AG20443 (cell line): ENCODE results near the gene HLA-DPB1.
"Not testable (repeated sequence)": the region's sequence is repeated elsewhere in the genome, so short reads cannot be mapped to it uniquely, and the experiment has no call there.

Experiments
- DNase-seq: peaks from one replicate; pipeline ENCODE4 v3.0.0; 2012; ENCODE audit warnings: low spot score, mixed read lengths

HLA-DPB1 gene

GRCh38 chr6:33071569-33071968, 4.2 kb upstream of the HLA-DPB1 start:
- no peak for DNase-seq

GRCh38 chr6:33072508-33073100, 3.2 kb upstream of the HLA-DPB1 start:
- no peak for DNase-seq

DNA sequence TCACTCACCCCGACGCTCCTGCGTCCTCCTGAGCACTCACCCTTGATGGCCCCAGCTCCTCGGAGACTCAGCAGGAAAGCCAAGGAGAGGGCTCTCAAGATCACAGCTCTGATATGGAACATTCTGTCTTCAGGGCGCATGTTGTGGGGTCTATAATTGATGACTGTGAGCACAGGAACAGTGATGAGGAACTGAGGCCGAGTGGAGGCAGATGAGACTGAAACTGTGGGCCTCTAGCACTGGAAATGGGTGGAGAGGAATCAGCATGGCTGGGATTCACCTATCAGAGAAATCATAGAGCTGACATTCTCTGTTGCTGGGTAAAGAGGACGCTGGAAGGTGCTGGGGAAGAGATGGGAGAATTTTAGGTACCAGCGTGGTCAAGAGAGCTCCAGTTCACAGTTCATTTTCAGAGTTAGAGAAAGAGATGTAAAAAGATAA, 2.3 kb upstream of the HLA-DPB1 start, which contains the start of gene HLA-DPA1:
HLA-DPA1 (minus strand) TSS at position 219 of the 441 bp plus-strand sequence.
- peak; percentile 75 for DNase-seq

DNA sequence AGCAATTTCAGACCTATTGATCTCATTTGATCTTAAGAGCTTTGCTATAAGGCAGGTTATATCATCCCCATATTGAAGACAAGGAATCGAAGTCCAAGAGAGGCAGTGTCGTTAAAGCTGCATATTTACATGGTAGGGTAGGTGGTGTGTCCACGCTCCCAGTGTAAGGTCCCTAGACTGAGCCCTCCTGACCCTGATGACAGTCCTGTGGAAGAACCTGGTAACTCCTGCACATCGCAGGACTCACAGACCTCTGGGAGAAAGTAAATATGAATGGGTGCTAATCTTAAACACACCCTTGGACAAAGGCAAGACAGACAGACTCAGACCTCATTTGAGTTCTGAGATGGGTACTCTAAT, 602 bp upstream of the HLA-DPB1 start:
- DNase-seq: no peak

GRCh38 chr6:33076406-33076934, 680 bp downstream of the HLA-DPB1 start:
- no peak for DNase-seq

- DNase-seq: no peak
Observed at GRCh38 chr6:33077908-33078307, 2.1 kb downstream of the HLA-DPB1 start.

GRCh38 chr6:33078442-33078841, 2.7 kb downstream of the HLA-DPB1 start:
- no peak for DNase-seq

DNA sequence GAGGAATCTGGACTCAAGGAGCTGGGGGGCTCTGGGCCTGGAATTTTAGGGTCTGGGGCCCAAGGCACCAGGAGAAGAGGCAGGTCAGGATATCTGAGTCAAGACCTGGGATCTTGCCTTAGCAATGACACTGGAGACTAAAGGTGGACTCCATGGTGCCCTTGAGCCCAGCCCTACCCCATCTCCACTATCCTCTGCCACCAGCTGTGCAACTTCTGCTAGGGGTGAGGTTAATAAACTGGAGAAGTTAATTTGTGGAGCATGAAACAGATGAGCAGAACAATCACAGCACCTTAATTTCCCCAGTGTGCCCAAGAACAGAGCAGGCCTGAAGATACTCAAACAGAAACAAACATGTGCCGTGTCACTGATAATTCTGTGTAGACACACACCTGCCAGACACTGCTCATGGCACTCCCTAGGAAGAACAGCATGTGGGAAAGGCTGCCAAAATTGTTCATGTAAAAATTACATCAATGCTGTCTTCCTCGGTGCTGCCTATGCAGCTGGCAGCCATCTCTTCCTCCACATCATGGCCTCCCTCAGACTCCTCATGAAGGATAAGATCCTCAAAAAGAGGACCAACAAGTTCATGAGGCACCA, 3.2 kb downstream of the HLA-DPB1 start:
- DNase-seq: no peak

DNA sequence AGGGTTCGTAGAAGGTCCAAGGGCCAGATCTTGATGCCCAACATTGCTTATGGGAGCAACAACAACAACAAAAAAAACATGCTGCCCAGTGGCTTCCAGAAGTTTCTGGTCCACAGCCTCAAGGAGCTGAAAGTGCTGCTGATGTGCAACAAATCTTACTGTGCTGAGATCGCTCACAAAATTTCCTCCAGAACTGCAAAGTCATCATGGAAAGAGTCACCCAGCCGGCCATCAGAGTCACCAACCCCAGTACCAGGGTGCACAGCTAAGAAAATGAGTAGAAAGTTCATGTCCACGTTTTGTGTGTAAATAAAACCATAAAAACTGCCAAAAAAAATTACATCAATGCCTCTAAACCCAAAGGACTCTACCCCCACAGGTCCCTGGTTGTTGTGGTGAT, 3.8 kb downstream of the HLA-DPB1 start:
- DNase-seq: no peak

DNA sequence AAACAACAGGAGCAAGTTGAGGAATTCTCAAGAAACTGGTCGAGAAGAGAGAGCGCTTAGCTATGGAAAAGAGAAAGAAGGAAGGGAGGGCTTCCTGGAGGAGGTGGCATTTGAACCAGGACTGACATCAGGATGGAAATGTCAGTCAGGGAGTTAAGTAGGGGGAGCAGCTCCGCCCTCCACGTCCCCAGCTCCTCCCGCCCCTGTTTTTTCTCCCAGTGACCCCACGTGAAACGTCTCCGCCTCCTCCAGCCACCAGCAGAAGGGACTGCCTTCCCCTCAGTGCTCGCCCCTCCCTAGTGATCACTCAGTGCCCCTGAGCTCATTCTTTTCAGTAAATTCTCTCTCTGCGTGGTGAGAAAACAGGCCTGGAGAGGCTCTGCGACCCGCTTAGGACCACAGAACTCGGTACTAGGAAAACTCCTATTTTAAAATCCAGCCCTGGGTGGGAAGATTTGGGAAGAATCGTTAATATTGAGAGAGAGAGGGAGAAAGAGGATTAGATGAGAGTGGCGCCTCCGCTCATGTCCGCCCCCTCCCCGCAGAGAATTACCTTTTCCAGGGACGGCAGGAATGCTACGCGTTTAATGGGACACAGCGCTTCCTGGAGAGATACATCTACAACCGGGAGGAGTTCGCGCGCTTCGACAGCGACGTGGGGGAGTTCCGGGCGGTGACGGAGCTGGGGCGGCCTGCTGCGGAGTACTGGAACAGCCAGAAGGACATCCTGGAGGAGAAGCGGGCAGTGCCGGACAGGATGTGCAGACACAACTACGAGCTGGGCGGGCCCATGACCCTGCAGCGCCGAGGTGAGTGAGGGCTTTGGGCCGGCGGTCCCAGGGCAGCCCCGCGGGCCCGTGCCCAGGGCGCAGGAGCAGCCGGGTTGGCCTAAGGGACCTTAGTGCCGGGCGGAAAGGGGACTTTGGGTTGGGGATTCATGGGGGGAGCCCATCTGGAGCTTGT, 4.6 kb downstream of the HLA-DPB1 start:
- peak; percentile 77 for DNase-seq

- DNase-seq: no peak
Observed at GRCh38 chr6:33081098-33081824, 5.5 kb downstream of the HLA-DPB1 start.

DNA sequence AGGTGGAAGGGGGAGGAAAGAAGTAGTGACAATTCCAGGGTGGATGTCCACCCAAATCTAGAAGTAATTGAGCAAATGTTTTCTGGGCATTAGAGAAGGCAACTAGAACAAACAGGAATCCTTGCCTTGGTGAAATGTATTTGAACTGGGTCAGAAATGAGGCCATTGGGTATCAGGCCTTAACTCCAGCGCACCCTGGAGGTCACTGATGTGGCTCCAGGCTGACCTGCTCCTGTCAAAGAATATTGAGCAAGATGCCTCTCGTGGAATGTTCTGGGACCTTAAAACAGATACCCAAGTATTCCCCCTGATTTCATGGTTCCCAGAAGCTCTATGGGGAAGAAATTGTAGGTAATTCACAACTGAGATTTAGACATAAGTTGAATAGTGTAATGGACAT, 6.9 kb downstream of the HLA-DPB1 start:
- peak; percentile 54 for DNase-seq

GRCh38 chr6:33085627-33086026, 9.8 kb downstream of the HLA-DPB1 start:
- DNase-seq: no peak

DNA sequence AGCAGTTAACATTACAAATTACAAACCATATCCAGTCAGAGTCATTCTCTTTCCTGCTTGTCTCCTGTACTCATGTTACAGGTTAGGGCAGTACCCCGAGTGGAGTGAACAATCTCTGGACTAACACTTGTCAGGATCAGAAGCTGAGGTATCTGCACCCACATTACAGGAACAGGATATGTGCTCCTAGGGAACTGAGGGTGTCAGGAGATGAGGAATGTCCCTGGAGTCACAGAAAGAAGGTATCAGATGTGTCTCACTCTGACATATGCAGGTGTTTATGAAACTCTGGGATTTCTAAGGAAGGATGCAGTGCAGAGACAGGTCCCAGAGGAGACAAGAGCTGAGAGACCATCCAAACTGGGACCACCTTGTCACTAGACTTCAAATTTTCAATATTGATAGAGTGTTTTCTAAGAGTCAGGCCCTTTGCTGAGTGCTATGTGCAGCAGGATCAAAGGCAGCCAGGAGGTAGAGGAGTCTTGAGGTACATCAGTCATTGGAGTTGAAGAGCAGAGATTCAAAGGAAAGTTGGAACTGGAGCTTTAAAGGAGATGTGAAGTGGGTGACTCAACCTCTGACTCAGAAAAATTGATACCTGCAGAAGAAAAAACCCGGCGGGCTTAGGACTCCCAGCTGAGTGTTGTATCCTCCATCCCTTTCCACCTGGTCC, 12.6 kb downstream of the HLA-DPB1 start:
- no peak for DNase-seq

DNA sequence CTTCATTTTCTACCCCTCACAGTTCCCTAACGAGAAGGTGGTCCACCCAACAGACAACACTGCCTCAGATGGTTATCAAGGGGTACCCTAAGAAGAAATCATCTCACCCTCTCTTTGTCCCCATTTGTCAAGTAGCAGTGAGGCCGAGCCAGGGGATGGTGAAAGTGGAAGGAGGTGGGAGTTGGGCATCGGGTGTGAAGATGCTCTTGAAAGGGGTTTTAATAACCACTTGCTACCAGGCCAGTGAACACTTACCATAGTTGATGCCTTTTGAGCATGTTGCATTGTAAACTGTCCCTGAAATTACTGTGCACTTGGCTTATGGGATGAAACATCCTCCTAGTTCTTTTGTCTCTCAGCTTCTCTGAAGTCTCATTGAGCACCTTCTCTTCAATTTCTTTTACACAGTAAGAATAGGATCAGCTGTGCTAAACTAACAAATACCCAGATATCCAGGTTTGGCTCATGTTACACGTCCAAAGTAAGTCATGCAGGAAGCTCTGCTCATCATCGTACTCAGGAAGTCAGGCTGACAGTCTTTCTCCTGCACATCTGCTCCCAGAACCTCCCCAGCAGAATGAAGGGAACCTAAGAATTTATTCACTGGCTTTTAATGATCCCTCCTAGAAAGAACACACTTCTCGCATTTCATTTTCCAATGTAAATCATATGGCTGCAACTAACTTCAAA, 13.3 kb downstream of the HLA-DPB1 start:
- no peak for DNase-seq

DNA sequence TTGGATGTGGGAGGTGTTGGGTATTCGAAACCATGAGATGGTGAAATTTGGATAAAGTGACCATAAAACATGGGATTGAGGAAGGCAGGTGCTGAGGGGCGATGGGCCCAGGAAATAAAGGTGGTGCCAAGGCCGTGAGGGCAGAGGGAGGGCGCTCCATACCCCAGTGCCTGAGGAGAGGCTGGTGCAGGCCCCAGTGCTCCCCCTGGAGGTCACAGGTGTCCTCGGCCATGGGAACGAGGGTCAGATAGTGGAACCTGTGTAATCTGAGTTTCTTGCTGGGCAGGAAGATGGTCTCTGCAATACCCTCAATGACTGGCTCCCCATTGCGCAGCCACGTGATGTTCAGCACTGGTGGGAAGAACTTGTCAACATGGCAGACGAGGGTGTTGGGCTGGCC, 16.2 kb downstream of the HLA-DPB1 start:
- peak; percentile 25 for DNase-seq

DNA sequence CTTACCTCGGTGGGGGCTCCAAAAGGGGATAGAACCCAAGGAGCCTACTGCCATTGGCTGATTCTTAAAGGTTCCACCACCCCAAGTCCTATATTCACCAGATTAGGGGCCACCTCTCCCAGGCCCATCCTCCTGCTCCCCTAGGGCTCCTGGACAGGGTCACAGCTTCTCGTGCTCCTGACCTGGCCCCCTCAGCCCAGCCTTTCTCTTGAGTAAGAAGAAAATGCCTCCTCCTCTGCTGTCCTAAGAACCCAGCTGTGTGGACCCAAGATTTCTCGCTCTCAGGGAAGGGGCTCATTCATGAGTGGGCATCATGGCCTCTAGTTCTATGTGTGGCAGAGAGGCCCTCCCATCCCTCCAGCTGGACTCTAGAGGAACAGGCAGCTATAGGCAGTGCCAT, 16.6 kb downstream of the HLA-DPB1 start:
- no peak for DNase-seq

DNA sequence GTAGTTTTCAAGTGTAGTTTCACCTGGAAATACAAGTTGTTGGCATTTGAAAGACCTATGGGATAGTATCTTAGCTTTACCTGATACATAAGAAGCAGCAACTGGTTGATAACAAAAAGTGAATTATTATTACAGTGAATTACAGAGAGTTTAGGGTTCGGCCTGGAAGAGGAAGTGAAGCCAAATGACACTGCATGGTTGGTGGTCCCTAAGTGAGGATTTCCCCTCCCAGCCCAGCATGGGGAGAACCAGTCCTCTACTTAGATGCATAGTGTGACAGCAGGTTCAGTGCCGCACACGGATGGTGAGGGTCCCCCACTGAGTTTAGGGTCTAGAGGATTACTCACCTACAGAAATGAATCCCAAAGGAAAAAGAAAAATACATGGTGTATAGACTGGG, 18.1 kb downstream of the HLA-DPB1 start:
- no peak for DNase-seq

DNA sequence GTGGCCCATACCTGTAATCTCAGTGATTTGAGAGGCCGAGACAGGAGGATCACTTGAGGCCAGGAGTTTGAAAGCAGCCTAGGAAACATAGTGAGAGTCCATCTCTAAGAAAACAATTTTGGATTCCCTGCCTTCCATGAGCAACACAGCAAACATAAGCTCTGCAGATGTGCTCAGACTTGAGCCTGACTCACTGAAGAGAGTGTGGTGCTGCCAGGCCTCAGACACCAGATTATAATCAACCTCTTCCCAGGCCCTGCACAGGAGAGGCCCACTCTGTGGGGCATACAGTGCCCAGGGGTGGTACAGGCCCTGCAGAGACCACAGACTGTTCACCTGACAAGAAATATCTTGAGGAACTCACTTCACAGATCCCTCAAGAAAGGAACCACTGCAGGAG, 19.9 kb downstream of the HLA-DPB1 start:
- DNase-seq: peak; percentile 72

DNA sequence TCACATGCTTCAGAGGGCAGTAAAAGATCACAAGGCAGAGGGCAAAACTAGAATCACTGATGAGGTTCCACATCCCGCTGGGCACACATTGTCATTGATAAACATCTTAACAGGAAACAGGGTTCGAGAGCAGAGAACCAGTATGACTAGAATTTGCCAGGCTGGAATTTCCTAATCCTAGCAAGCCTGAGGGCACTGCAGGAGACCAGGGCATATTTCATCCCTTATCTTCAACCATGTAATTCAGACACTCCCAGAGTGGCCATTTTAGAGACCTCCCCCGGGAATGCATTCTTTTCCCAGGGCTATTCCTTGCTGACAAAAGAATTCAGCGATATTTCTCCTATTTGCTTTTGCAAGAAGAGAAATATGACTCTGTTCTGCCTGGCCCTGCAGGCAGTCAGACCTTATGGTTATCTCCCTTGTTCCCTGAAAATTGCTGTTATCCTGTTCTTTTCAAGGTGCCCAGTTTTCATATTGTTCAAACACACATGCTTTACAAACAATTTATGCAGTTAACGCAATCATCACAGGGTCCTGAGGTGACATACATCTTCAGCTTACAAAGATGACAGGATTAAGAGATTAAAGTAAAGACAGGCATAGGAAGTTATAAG, 25.4 kb downstream of the HLA-DPB1 start:
- DNase-seq: not testable (repeated sequence)
